Gastrocnemius medialis (tissue), 4 donors: Measurements from ENCODE around the gene CASK.

Experiments used
- POLR2A ChIP-seq, 2 donors: fragments of 450-650 bp; IDR thresholded peaks; one replicate each; pipeline ENCODE4 v1.6.1; 2017; ENCODE audit warnings: antibody characterized with exemption in 2 of 2, mild to moderate bottlenecking in 2 of 2, moderate library complexity in 2 of 2
- TF ChIP-seq, protein P1 (sequence below), 5 experiments: fragments of 450-650 bp in 3 of 5; fragments of 200-600 bp in 2 of 5; sonication (generic) in 2 of 5; IDR thresholded peaks in 4 of 5; conservative IDR thresholded peaks in 1 of 5; 1 replicate in 4 of 5; 2 replicates in 1 of 5; pipeline ENCODE4 v1.5.1; 2016 to 2019; ENCODE audit warnings: antibody characterized with exemption in 5 of 5, mild to moderate bottlenecking in 3 of 5, moderate library complexity in 3 of 5

DNA sequence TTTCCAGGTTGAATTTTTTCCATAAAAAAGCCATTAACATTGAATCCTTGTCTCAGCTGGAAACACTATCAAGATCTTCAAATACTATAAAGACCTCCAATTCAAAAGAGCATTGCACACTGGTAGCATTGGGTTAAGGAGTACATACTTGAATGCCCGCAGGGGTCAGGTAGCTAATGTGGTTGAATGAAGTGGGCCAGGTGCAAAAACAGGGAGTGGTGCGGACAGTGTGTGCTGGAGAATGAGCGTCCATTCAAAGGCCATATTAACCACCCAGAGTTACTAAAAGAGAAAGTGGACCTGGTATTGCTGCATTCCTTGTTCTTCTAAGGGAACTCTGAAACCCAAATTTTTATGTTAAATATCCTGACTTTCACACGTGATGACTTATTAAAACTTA is 384.6 kb downstream of the CASK start:
- TF ChIP-seq, protein P1, sequence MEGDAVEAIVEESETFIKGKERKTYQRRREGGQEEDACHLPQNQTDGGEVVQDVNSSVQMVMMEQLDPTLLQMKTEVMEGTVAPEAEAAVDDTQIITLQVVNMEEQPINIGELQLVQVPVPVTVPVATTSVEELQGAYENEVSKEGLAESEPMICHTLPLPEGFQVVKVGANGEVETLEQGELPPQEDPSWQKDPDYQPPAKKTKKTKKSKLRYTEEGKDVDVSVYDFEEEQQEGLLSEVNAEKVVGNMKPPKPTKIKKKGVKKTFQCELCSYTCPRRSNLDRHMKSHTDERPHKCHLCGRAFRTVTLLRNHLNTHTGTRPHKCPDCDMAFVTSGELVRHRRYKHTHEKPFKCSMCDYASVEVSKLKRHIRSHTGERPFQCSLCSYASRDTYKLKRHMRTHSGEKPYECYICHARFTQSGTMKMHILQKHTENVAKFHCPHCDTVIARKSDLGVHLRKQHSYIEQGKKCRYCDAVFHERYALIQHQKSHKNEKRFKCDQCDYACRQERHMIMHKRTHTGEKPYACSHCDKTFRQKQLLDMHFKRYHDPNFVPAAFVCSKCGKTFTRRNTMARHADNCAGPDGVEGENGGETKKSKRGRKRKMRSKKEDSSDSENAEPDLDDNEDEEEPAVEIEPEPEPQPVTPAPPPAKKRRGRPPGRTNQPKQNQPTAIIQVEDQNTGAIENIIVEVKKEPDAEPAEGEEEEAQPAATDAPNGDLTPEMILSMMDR (IDR thresholded peaks at IDR 0.05 in 4 of 5, conservative IDR thresholded peaks at IDR 0.05 in 1 of 5), result no peak
- no peak for TF ChIP-seq POLR2A (IDR thresholded peaks at IDR 0.05)
